GM18502 (cell line): ENCODE results near the gene ATF7IP2.
"Not testable (repeated sequence)": the region's sequence is repeated elsewhere in the genome, so short reads cannot be mapped to it uniquely, and the experiment has no call there.

Experiments used
- ATAC-seq: cut with Tn5 transposase; IDR thresholded peaks from one replicate; pipeline ENCODE4 v1.9.1; 2021; ENCODE audit warnings: mild to moderate bottlenecking; ENCODE audit not compliant: unreplicated experiment, poor library complexity

Gene ATF7IP2

GRCh38 chr16:10441726-10442125 is 55.9 kb downstream of the ATF7IP2 start:
- ATAC-seq: no peak

GRCh38 chr16:10447289-10447688 is 61.4 kb downstream of the ATF7IP2 start:
- ATAC-seq: no peak

GRCh38 chr16:10452208-10453158 is 66.6 kb downstream of the ATF7IP2 start:
- ATAC-seq: not testable (repeated sequence)

GRCh38 chr16:10453159-10453510 is 67.3 kb downstream of the ATF7IP2 start:
- ATAC-seq: no peak

GRCh38 chr16:10465821-10466220 is 80.0 kb downstream of the ATF7IP2 start:
- no peak for ATAC-seq

GRCh38 chr16:10466313-10466712 is 80.5 kb downstream of the ATF7IP2 start:
- no peak for ATAC-seq

- no peak for ATAC-seq
Measured at GRCh38 chr16:10466861-10467260, 81.0 kb downstream of the ATF7IP2 start.

GRCh38 chr16:10476636-10477035 is 90.8 kb downstream of the ATF7IP2 start:
- not testable (repeated sequence) for ATAC-seq

- no peak for ATAC-seq
Measured at GRCh38 chr16:10480151-10480550, 94.3 kb downstream of the ATF7IP2 start.

- ATAC-seq: no peak
Measured at GRCh38 chr16:10485159-10485558, 99.3 kb downstream of the ATF7IP2 start.

GRCh38 chr16:10485698-10486382 is 100.0 kb downstream of the ATF7IP2 start:
- ATAC-seq: no peak

- no peak for ATAC-seq
Measured at GRCh38 chr16:10490141-10490540, 104.3 kb downstream of the ATF7IP2 start.

- ATAC-seq: no peak
Measured at GRCh38 chr16:10493276-10493675, 107.4 kb downstream of the ATF7IP2 start.

GRCh38 chr16:10494343-10495030 is 108.6 kb downstream of the ATF7IP2 start:
- no peak for ATAC-seq

- ATAC-seq: no peak
Measured at GRCh38 chr16:10495031-10495345, 109.1 kb downstream of the ATF7IP2 start.

GRCh38 chr16:10497132-10498101 is 111.6 kb downstream of the ATF7IP2 start:
- no peak for ATAC-seq

- no peak for ATAC-seq
Measured at GRCh38 chr16:10500582-10500981, 114.7 kb downstream of the ATF7IP2 start.

GRCh38 chr16:10501016-10501607 is 115.3 kb downstream of the ATF7IP2 start:
- ATAC-seq: no peak

- ATAC-seq: no peak
Measured at GRCh38 chr16:10502776-10503175, 116.9 kb downstream of the ATF7IP2 start.
